HCT116 (cell line): ENCODE results near the gene ATN1. TPM values are rescaled to one million over a fixed set of nuclear protein-coding genes. Genes with fewer than 3 reads are reported as not detected.
A peak's percentile ranks its signal among the peaks of the same experiment; 100 is the strongest.

ENCODE experiments used
- ATAC-seq: fragments of 200-7000 bp; cut with Tn5 transposase; 2 replicates; pipeline ENCODE4 v1.9.1; 2020; ENCODE audit warnings: mild to moderate bottlenecking, moderate library complexity
- BruUV-seq: library from RNA; stranded (reverse); fragments of 400-500 nt; replicated peaks from 2 replicates; lab custom pipeline; 2021; lab: Mats Ljungman, UMichigan
- CTCF ChIA-PET: fragments of 300-600 bp; sonication (Branson Sonifier 250); formaldehyde crosslinking; loops from one replicate; lab custom pipeline; 2021; ENCODE audit warnings: antibody characterized with exemption; lab: Charles Lee
- POLR2A ChIA-PET: fragments of 300-600, 350-600 bp; sonication (Branson Sonifier 250); formaldehyde crosslinking; loops from one replicate; lab custom pipeline; 2021; ENCODE audit warnings: antibody characterized with exemption; lab: Charles Lee
- RAD21 ChIA-PET, 2 experiments: fragments of 300-600 bp; sonication (Branson Sonifier 250); formaldehyde crosslinking; loops; one replicate each; lab custom pipeline; 2023; ENCODE audit warnings: low total read pairs in 2 of 2; ENCODE audit not compliant: uncharacterized antibody in 2 of 2, unreplicated experiment in 2 of 2, low non-redundant PET in 1 of 2; lab: Charles Lee
- DNase-seq: peaks from one replicate; pipeline ENCODE4 v3.0.0-alpha.2; 2010; ENCODE audit warnings: low read depth, low spot score
- H2AFZ ChIP-seq: fragments of 200-600 bp; shearing (Covaris generic), sonication (generic); 2 replicates; pipeline ENCODE4 v1.6.1; 2017; ENCODE audit warnings: low read depth, mixed run types, mixed read lengths, antibody characterized with exemption, low read length; ENCODE audit not compliant: poor library complexity, severe bottlenecking
- H3K27ac ChIP-seq: 2 replicates; pipeline ENCODE4 v1.5.1; 2012; ENCODE audit warnings: low read depth, low read length
- H3K27me3 ChIP-seq: fragments of 200-600 bp; sonication (generic); 2 replicates; pipeline ENCODE4 v1.6.1; 2016; ENCODE audit warnings: mixed run types, low read length, mixed read lengths; ENCODE audit not compliant: insufficient read depth
- H3K36me3 ChIP-seq, 2 experiments: fragments of 200-500 bp in 1 of 2; fragments of 200-600 bp in 1 of 2; sonication (Bioruptor generic) in 1 of 2; sonication (generic) in 1 of 2; 2 replicates each; pipeline versions ENCODE4 v1.5.1 to v1.6.1; 2014 to 2016; ENCODE audit warnings: low read length in 2 of 2, inconsistent platforms in 1 of 2, mixed read lengths in 1 of 2, mixed run types in 1 of 2; ENCODE audit not compliant: insufficient read depth in 2 of 2, control insufficient read depth in 1 of 2
- H3K4me1 ChIP-seq, 2 experiments: fragments of 200-600 bp in 1 of 2; sonication (generic) in 1 of 2; 2 replicates each; pipeline versions ENCODE4 v1.5.1 to v1.6.1; 2012 to 2017; ENCODE audit warnings: low read length in 2 of 2, inconsistent platforms in 1 of 2, mild to moderate bottlenecking in 1 of 2, mixed read lengths in 1 of 2, mixed run types in 1 of 2, moderate library complexity in 1 of 2; ENCODE audit not compliant: insufficient read depth in 2 of 2, control insufficient read depth in 1 of 2
- H3K4me2 ChIP-seq: fragments of 200-600 bp; sonication (generic); 2 replicates; pipeline ENCODE4 v1.6.1; 2017; ENCODE audit warnings: mixed run types, low read length, mixed read lengths
- H3K4me3 ChIP-seq, 2 experiments: fragments of 200-600 bp in 1 of 2; sonication (generic) in 1 of 2; replicated peaks in 1 of 2; 2 replicates each; pipeline ENCODE4 v1.5.1; 2011 to 2016; ENCODE audit warnings: low read length in 2 of 2, control low read depth in 1 of 2, low read depth in 1 of 2, mild to moderate bottlenecking in 1 of 2, mixed read lengths in 1 of 2, mixed run types in 1 of 2
- H3K79me2 ChIP-seq: fragments of 200-600 bp; sonication (generic); 2 replicates; pipeline ENCODE4 v1.6.1; 2017; ENCODE audit warnings: mild to moderate bottlenecking, mixed run types, low read length, moderate library complexity, mixed read lengths; ENCODE audit not compliant: insufficient read depth
- H3K9ac ChIP-seq: fragments of 200-600 bp; sonication (generic); 2 replicates; pipeline ENCODE4 v1.6.1; 2016; ENCODE audit warnings: low read length, mixed read lengths
- H3K9me2 ChIP-seq: fragments of 200-600 bp; sonication (generic), shearing (Covaris generic); 2 replicates; pipeline ENCODE4 v1.6.1; 2017; ENCODE audit warnings: mixed run types, mild to moderate bottlenecking, moderate library complexity; ENCODE audit not compliant: insufficient read depth
- H3K9me3 ChIP-seq, 2 experiments: fragments of 200-500 bp in 1 of 2; fragments of 200-600 bp in 1 of 2; sonication (Bioruptor generic) in 1 of 2; sonication (generic) in 1 of 2; 2 replicates each; pipeline ENCODE4 v1.6.1; 2014 to 2017; ENCODE audit warnings: low read length in 2 of 2, mixed read lengths in 2 of 2, inconsistent platforms in 1 of 2, low read depth in 1 of 2, mild to moderate bottlenecking in 1 of 2, mixed run types in 1 of 2, moderate library complexity in 1 of 2; ENCODE audit not compliant: control insufficient read depth in 1 of 2, insufficient read depth in 1 of 2
- H4K20me1 ChIP-seq: fragments of 200-600 bp; sonication (generic), shearing (Covaris generic); 2 replicates; pipeline ENCODE4 v1.6.1; 2017; ENCODE audit warnings: mixed run types, mild to moderate bottlenecking, moderate library complexity; ENCODE audit not compliant: insufficient read depth
- CBX3 ChIP-seq: IDR thresholded peaks from 2 replicates; pipeline ENCODE4 v1.6.1; 2012; ENCODE audit warnings: low read depth
- ELF1 ChIP-seq: IDR thresholded peaks from 2 replicates; pipeline ENCODE4 v1.6.1; 2012; ENCODE audit warnings: low read depth, borderline replicate concordance
- EZH2 ChIP-seq: fragments of 200-600 bp; sonication (generic); IDR thresholded peaks from 2 replicates; pipeline ENCODE4 v1.6.1; 2017; ENCODE audit warnings: antibody characterized with exemption, mixed run types
- FOSL1 ChIP-seq: IDR thresholded peaks from 2 replicates; pipeline ENCODE4 v1.6.1; 2012; ENCODE audit warnings: low read depth
- POLR2AphosphoS5 ChIP-seq: IDR thresholded peaks from 2 replicates; pipeline ENCODE4 v1.6.1; 2011; ENCODE audit warnings: mild to moderate bottlenecking, low read depth, low read length, moderate library complexity
- RAD21 ChIP-seq: IDR thresholded peaks from 2 replicates; pipeline ENCODE4 v1.6.1; 2012; ENCODE audit warnings: low read depth, mild to moderate bottlenecking
- SP1 ChIP-seq: IDR thresholded peaks from 2 replicates; pipeline ENCODE4 v1.6.1; 2012; ENCODE audit warnings: low read depth
- TCF7L2 ChIP-seq: IDR thresholded peaks from 2 replicates; pipeline ENCODE4 v1.7.0; 2011; ENCODE audit warnings: borderline replicate concordance, inconsistent platforms; ENCODE audit not compliant: insufficient read depth, insufficient read length; ENCODE audit errors: extremely low read depth
- YY1 ChIP-seq: IDR thresholded peaks from 2 replicates; pipeline ENCODE4 v1.6.1; 2011; ENCODE audit warnings: low read length, low read depth, moderate library complexity, mild to moderate bottlenecking; ENCODE audit not compliant: insufficient replicate concordance; ENCODE audit errors: extremely low read depth
- ZFX ChIP-seq: fragments of 450-650 bp; IDR thresholded peaks from 2 replicates; pipeline ENCODE4 v1.6.1; 2017
- ZNF274 ChIP-seq: fragments of 200-500 bp; sonication (Bioruptor generic); IDR thresholded peaks from 2 replicates; pipeline ENCODE4 v1.6.1; 2014; ENCODE audit warnings: mild to moderate bottlenecking, low read depth, low read length, inconsistent platforms
- intact Hi-C: fragments of 100-400 bp; cut with micrococcal nuclease; formaldehyde crosslinking; loops from 2 replicates; pipeline ENCODE4 v1.10.0; 2022
- total RNA-seq: library from RNA; stranded (reverse); gene quantifications from one replicate; pipeline ENCODE4 v1.2.1, GENCODE V29; 2021; ENCODE audit not compliant: unreplicated experiment
- TF ChIP-seq, protein P1 (sequence below): IDR thresholded peaks from 2 replicates; pipeline ENCODE4 v1.6.1; 2012
- TF ChIP-seq, protein P2 (sequence below), 3 experiments: fragments of 200-600 bp in 1 of 3; sonication (generic) in 1 of 3; IDR thresholded peaks in 2 of 3; conservative IDR thresholded peaks in 1 of 3; 2 replicates each; pipeline ENCODE4 v1.5.1; 2012 to 2017; ENCODE audit warnings: low read depth in 2 of 3, low read length in 2 of 3, antibody characterized with exemption in 1 of 3, borderline replicate concordance in 1 of 3, control low read depth in 1 of 3, mild to moderate bottlenecking in 1 of 3, mixed read lengths in 1 of 3, mixed run types in 1 of 3, moderate library complexity in 1 of 3; ENCODE audit not compliant: insufficient read depth in 1 of 3

Gene ATN1
- total RNA-seq, 1 experiment from 2014 or later = 104 TPM

- TF ChIP-seq, protein P1, sequence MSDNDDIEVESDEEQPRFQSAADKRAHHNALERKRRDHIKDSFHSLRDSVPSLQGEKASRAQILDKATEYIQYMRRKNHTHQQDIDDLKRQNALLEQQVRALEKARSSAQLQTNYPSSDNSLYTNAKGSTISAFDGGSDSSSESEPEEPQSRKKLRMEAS = no peak
- no peak for TF ChIP-seq FOSL1
- TF ChIP-seq RAD21 = no peak
- peak; percentile 100 for TF ChIP-seq POLR2AphosphoS5
- TF ChIP-seq SP1 = no peak
- TF ChIP-seq, all 23 proteins: peak for 6
Measured at GRCh38 chr12:6943722-6944380, 16.1 kb downstream of the ATN1 start, which contains the start of the genes C12orf57 and RNU7-1 (continued).

DNA sequence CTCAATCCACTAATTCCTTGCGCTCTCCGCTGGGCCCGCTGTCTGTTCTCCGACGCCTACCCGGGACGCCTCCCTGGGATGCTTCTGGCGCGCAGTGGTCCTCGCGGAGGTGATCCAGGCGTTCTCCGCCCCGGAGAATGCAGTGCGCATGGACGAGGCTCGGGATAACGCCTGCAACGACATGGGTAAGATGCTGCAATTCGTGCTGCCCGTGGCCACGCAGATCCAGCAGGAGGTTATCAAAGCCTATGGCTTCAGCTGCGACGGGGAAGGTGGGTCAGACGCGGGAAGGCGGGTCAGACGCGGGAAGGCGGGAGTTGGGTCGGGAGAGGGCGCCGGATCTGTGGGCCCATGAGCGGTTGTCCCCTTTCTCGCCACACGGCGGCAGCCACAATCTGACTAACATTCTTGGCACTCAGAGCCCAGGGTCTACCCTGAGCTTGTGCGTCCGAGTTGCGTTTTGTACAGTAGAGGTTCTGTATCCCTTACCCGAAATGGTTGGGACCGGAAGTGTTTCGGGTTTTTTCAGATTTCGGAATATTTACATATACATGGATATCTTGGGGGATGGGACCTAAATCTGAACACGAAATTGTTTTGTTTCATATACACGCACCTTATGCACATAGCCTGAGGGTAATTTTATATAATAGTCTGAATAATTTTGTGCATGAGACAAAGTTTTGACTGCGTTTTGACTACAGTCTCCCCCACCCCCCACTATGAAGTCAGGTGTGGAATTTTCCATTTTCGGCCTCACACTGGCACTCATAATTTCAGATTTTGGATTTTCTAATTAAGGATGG is 16.8 kb downstream of the ATN1 start:
- ChIA-PET POLR2A (interaction anchor here (0.6 to 7.7 kb wide), 40 partner anchors 10 to 703 kb away, joined by 3 to 269 read pairs (median 5); partner anchors contain the start of genes ATN1, C1RL, CDCA3 and COPS7A), RAD21 (interaction anchor here (0.5 to 2.8 kb wide), 7 partner anchors 18 to 182 kb away, joined by 3 to 22 read pairs (median 4); partner anchors contain the start of gene C1RL (in 1 of the 2)), CTCF (interaction anchor here (1.0 to 6.1 kb wide), 12 partner anchors 18 to 218 kb away, joined by 3 to 101 read pairs (median 6); partner anchors contain the start of genes C1R, C1RL and SPSB2)
- intact Hi-C loops = loop anchor here (1.0 to 10.0 kb wide), 5 partner anchors 75 to 693 kb away; partner anchors contain the start of genes C1R and C1RL
- no peaks in the 10 kb centered on the region for H3K9me2 ChIP-seq
- H3K4me1 ChIP-seq = peaks cover 22 to 66% of the 10 kb centered on the region in 2 experiments
- H3K27me3 ChIP-seq = no peaks in the 10 kb centered on the region
- H2AFZ ChIP-seq = no peak overlapping the region
- no TSS peak for BruUV-seq
- peak overlapping the region; percentile 68 to 71 for H3K4me3 ChIP-seq
- no peak for TF ChIP-seq EZH2
- TF ChIP-seq, protein P2, sequence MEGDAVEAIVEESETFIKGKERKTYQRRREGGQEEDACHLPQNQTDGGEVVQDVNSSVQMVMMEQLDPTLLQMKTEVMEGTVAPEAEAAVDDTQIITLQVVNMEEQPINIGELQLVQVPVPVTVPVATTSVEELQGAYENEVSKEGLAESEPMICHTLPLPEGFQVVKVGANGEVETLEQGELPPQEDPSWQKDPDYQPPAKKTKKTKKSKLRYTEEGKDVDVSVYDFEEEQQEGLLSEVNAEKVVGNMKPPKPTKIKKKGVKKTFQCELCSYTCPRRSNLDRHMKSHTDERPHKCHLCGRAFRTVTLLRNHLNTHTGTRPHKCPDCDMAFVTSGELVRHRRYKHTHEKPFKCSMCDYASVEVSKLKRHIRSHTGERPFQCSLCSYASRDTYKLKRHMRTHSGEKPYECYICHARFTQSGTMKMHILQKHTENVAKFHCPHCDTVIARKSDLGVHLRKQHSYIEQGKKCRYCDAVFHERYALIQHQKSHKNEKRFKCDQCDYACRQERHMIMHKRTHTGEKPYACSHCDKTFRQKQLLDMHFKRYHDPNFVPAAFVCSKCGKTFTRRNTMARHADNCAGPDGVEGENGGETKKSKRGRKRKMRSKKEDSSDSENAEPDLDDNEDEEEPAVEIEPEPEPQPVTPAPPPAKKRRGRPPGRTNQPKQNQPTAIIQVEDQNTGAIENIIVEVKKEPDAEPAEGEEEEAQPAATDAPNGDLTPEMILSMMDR (IDR thresholded peaks at IDR 0.05 in 2 of 3, conservative IDR thresholded peaks at IDR 0.05 in 1 of 3; ENCODE audit: borderline replicate concordance in 1 of 3, insufficient read depth in 1 of 3, low read depth in 2 of 3, low read length in 2 of 3) = peak in 2 of 3 experiments; percentile 76 to 77; a peak in 4 of 6 replicates
- no peak for TF ChIP-seq ZNF274
- peak; percentile 53 for TF ChIP-seq YY1
- no peak for TF ChIP-seq CBX3
- peak; percentile 33; the same call in 1 of the 2 replicates for TF ChIP-seq ZFX
- TF ChIP-seq POLR2AphosphoS5 = peak; percentile 47; the same call in 1 of the 2 replicates
- TF ChIP-seq ELF1 = no peak
- peak; percentile 61 for TF ChIP-seq TCF7L2
- TF ChIP-seq, all 23 proteins: peak for 5
- Histone ChIP-seq H3K36me3 (peaks cover 2 to 9% of the 10 kb centered on the region in 2 experiments; a peak in 2 of 4 replicates), H3K9me3 (no peaks in the 10 kb centered on the region), H4K20me1 (no peaks in the 10 kb centered on the region), H3K9ac (peak overlapping the region; percentile 88), H3K27ac (peak overlapping the region; percentile 99), H3K79me2 (peaks cover 16% of the 10 kb centered on the region), H3K4me2 (peak overlapping the region; percentile 92)
- DNase-seq = peak; percentile 89
- ATAC-seq = peak; percentile 39
